HG02885 (cell line): ENCODE data around the gene DCLRE1B.
"Not testable (repeated sequence)": the region's sequence is repeated elsewhere in the genome, so short reads cannot be mapped to it uniquely, and the experiment has no call there.

ENCODE experiments used
- ATAC-seq: cut with Tn5 transposase; IDR thresholded peaks from one replicate; pipeline ENCODE4 v1.9.1; 2021; ENCODE audit warnings: mild to moderate bottlenecking; ENCODE audit not compliant: unreplicated experiment, poor library complexity

Gene DCLRE1B

DNA sequence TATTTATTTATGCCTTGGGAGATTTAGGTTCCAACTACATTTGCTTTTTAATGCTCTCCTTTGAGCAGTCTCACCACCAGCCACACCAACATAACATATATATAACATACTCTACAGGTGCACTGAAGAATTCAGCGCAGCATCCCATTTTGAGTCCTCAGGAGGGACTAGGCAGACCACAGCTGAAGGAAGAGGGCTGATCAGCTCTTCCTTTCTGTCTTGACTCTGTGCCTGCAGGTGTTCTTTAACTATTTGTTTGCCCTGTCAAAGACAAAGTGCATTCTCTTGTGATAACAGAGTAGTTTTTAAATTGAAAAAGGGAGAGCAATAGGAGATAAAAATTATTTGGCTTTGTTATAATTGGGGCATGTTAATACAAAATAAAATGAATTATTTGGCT, 41.0 kb downstream of the DCLRE1B start:
- no peak for ATAC-seq

DNA sequence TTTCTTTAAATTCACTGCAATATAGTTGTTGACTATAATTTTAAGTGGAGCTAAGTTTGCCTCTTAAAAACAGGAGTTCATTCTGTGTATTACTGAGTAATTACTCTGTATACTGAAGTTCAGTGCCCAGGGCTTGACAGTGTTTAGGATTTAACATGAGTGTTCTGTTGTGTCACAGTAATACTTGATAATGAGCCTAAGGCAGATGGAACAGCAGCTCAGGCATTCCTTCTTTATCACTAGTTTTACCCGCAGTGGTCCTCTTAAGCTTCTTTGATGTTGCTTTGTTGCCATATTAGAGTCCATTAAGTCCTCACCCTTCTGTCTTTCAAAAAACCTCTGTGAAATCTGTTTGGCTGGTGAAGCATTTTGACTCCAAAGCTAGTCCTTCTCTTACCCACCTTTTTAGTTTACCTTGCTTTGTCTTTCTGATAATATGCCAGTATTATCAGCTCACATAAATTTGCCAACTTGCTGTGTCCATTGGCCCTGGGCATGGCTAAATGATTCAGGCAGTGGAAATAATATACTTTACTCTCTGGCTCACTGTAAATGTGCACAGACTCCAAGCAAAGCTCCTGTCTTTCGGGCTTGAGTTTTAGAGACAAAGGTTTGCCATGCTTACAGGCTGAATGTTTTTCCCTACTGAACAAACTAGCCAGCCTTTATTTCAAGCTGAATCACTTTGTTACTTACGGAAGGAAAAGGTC, 41.7 kb downstream of the DCLRE1B start:
- no peak for ATAC-seq

DNA sequence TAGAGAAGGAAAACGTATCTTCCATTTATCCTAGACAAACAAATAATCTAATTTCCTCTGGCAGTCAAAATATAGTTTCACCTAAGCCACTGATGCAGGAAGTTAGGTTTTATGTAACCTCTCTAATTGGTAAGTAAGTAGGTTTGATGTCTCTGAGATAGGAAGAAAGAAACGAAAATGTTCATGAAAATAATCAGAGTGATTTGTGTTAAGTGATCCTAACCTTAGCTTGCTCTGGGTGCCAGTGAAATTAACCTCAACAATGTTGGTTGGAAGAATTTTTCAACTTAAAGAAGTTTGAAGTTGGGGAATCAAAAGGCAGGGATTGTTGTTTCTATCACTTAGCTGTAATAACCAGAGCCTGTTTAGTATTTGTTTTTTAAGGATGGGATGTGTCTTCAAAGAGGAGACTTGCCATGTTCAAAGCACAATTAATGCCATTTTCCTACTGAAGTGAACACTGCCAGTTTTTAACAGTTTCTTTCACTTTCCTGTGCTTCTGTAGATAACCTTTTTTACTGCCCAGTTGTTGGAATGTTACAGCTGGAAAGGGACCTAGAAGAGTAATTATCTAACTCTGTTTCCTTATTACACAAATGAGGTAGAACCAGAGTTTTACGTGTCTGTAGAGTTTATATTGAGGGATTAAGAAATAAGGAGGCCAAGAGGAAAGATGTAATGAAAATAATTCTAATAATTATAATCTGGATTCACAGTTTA, 42.4 kb downstream of the DCLRE1B start:
- no peak for ATAC-seq

DNA sequence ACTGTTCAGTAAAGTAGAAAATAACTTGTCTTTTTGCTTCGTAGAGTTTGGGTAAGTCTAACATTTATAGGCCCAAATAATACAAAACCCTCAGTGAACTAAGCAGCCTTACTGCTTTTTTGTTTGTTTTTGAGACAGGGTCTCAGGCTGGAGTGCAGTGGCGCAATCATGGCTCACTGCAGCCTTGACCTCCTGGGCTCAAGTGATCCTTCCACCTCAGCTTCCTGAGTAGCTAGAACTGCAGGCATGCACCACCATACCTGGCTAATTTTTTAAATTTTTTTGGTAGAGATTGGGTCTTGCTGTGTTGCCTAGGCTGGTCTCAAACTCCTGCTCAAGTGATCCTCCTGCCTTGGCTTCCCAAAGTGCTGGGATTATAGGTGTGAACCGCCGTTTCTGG, 43.0 kb downstream of the DCLRE1B start:
- not testable (repeated sequence) for ATAC-seq

DNA sequence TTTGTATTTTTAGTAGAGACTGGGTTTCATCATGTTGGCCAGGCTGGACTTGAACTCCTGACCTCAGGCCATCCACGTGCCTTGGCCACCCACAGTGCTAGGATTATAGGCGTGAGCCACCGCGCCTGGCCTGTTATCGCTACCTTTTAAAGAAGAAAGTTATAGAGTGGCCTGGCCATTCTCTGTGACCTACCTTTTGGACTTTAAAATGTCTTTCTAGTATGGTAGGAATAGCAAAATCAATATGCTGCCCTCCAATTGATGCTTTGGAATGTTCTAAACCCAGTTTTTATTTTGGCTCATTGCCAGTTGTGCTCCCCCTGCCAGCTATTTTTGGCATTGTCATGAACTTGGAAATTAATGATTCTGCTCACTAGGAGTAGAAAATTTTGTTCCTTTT, 43.9 kb downstream of the DCLRE1B start:
- ATAC-seq, result no peak

- no peak for ATAC-seq
Observed at GRCh38 chr1:113950908-113951307, 45.8 kb downstream of the DCLRE1B start.

- ATAC-seq, result no peak
Observed at GRCh38 chr1:113951719-113952118, 46.6 kb downstream of the DCLRE1B start.

DNA sequence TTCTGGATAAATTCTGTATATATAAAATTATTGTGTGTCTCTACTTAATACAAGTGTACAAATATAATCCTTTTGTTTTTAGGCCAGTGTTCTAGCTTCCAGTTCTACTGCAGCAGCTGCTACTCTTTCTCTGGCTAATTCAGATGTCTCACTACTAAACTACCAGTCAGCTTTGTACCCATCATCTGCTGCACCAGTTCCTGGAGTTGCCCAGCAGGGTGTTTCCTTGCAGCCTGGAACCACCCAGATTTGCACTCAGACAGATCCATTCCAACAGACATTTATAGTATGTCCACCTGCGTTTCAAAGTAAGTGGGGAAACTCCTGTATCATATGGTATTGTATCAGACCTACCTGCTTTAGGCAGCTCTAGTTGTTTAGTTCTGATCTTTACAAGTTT, 52.9 kb downstream of the DCLRE1B start:
- no peak for ATAC-seq

DNA sequence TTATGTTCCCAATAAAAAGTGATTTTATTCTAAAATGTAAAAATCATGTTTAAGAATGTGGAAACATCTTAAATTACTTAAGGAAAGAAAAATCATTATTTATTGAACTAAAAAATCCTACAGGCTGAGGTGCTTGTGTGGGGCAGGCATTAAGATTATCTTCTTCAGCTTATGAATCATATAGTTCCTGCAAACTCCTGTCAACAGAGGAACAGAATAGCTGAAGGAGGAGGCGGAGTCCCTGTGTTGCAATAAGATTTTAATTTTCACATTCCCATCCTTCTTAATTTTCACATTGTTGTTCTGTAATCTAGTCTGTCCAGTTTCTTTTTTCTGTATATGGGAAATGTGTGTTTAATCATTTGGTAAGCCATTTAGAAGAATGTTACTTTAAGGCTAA, 53.6 kb downstream of the DCLRE1B start:
- ATAC-seq, result no peak

DNA sequence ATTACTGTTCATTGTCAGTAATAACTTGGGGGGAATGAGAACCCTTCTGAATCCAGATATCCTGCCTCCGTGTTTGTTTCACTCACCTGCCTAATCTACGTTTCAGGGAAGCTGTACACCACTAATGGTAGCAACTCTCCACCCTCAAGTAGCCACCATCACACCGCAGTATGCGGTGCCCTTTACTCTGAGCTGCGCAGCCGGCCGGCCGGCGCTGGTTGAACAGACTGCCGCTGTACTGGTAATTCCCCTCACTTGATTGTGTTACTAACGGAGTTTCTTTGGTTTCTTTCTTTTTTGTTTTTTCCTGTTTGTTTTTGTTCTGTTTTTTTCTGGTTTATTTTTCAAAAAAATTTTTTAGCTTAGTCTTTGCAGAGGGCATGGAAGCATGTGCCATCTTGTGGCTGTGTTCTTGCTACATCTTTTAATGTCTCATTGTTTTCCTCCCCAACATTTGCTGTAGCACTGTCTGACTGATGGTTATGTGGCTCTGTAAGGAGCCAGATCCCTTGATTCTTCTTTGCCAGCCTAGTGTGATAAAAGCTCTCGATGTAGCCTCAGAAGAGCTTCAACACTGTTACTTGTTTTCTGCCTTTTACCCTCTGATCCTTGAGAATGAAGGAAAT, 58.3 kb downstream of the DCLRE1B start:
- no peak for ATAC-seq
